K562 treated with DMSO at 1 percent for 24 hours (cell line): ENCODE data around the gene GDI1. TPM values are rescaled to one million over a fixed set of nuclear protein-coding genes. Genes with fewer than 3 reads are reported as not detected.

Source experiments
- total RNA-seq: library from RNA; unstranded; fragments of 300-600 nt; gene quantifications from 2 replicates; pipeline ENCODE4 v1.2.3, GENCODE V29; 2022; ENCODE audit warnings: low read depth; ENCODE audit not compliant: insufficient read depth

GDI1 gene
- total RNA-seq = 124 and 126 TPM in 2 replicates

GRCh38 chrX:154436983-154437752 lies at the start of gene GDI1:
Gene GDI1 (plus strand): TSS chrX:154437154. CDS start chrX:154437255, 101 bp downstream.

GRCh38 chrX:154397888-154398667 lies 38.9 kb upstream of the GDI1 start, which contains the start of gene RPL10:
Gene RPL10 (plus strand): TSS chrX:154398377. CDS start chrX:154398520, 143 bp downstream.

GRCh38 chrX:154409222-154409871 lies 27.6 kb upstream of the GDI1 start, which contains the start of gene DNASE1L1:
Gene DNASE1L1 (minus strand): TSS chrX:154409254. CDS start chrX:154405568, 3,686 bp downstream.

GRCh38 chrX:154428176-154429171 lies 8.5 kb upstream of the GDI1 start, which contains the start of gene ATP6AP1:
Gene ATP6AP1 (plus strand): TSS chrX:154428677. CDS start chrX:154428693, 16 bp downstream.

GRCh38 chrX:154443992-154444754 lies 7.2 kb downstream of the GDI1 start, which contains the start of gene FAM50A:
Gene FAM50A (plus strand): TSS chrX:154444141. CDS start chrX:154444236, 95 bp downstream.

GRCh38 chrX:154458116-154458953 lies 21.4 kb downstream of the GDI1 start, which contains the start of gene PLXNA3:
Gene PLXNA3 (plus strand): TSS chrX:154458281. CDS start chrX:154460184, 1,903 bp downstream.

GRCh38 chrX:154478728-154479622 lies 42.0 kb downstream of the GDI1 start, which contains the start of gene LAGE3:
Gene LAGE3 (minus strand): TSS chrX:154479281. CDS start chrX:154478915, 366 bp downstream.

GRCh38 chrX:154486396-154487207 lies 49.6 kb downstream of the GDI1 start, which contains the start of gene UBL4A:
Gene UBL4A (minus strand): TSS chrX:154486615. CDS start chrX:154486584, 31 bp downstream.

GRCh38 chrX:154490414-154491083 lies 53.6 kb downstream of the GDI1 start, which contains the start of gene SLC10A3:
Gene SLC10A3 (minus strand): TSS chrX:154490629. CDS start chrX:154488940, 1,689 bp downstream.

Other genes starting within 250 kb of the GDI1 start
- not detected in 2 replicates for gene OPN1MW2, start 217.4 kb upstream of the GDI1 start, total RNA-seq
- gene OPN1MW3, start 179.6 kb upstream of the GDI1 start, total RNA-seq = not detected in 2 replicates
- gene TEX28, start 142.0 kb upstream of the GDI1 start, total RNA-seq = not detected in 2 replicates
- 2.7 and 2.9 TPM in 2 replicates for gene TKTL1, start 141.4 kb upstream of the GDI1 start, total RNA-seq
- gene FLNA, start 62.5 kb upstream of the GDI1 start, total RNA-seq = 439 and 455 TPM in 2 replicates
- 91.3 and 103 TPM in 2 replicates for gene EMD, start 57.9 kb upstream of the GDI1 start, total RNA-seq
- gene RPL10, start 38.8 kb upstream of the GDI1 start, total RNA-seq = 11,901 and 12,258 TPM in 2 replicates
- gene DNASE1L1, start 27.9 kb upstream of the GDI1 start, total RNA-seq = 33.9 and 36.1 TPM in 2 replicates
- gene TAFAZZIN, start 25.6 kb upstream of the GDI1 start, total RNA-seq = 50.3 and 60.2 TPM in 2 replicates
- gene ATP6AP1, start 8.5 kb upstream of the GDI1 start, total RNA-seq = 233 TPM in 2 replicates
- 212 and 228 TPM in 2 replicates for gene FAM50A, start 7.0 kb downstream of the GDI1 start, total RNA-seq
- gene PLXNA3, start 21.1 kb downstream of the GDI1 start, total RNA-seq = 9.9 and 11.4 TPM in 2 replicates
- gene LAGE3, start 42.1 kb downstream of the GDI1 start, total RNA-seq = 276 and 296 TPM in 2 replicates
- gene UBL4A, start 49.5 kb downstream of the GDI1 start, total RNA-seq = 85.5 and 100 TPM in 2 replicates
- gene SLC10A3, start 53.5 kb downstream of the GDI1 start, total RNA-seq = 53.6 and 59.5 TPM in 2 replicates
- gene FAM3A, start 79.1 kb downstream of the GDI1 start, total RNA-seq = 134 and 149 TPM in 2 replicates
- gene G6PD, start 109.7 kb downstream of the GDI1 start, total RNA-seq = 279 and 293 TPM in 2 replicates
- 61.0 and 63.2 TPM in 2 replicates for gene IKBKG, start 110.5 kb downstream of the GDI1 start, total RNA-seq
- not detected in 2 replicates for gene CTAG1A, start 148.0 kb downstream of the GDI1 start, total RNA-seq
- not detected in 2 replicates for gene CTAG1B, start 182.1 kb downstream of the GDI1 start, total RNA-seq
- 37.7 and 42.0 TPM in 2 replicates for gene CTAG2, start 216.4 kb downstream of the GDI1 start, total RNA-seq